GM12874 (cell line): ENCODE data around the gene MPRIP.

Experiments
- TF ChIP-seq, protein P1 (sequence below): IDR thresholded peaks from 2 replicates; pipeline ENCODE4 v1.5.1; 2011; ENCODE audit warnings: low read depth, mild to moderate bottlenecking, control low read depth, low read length, moderate library complexity; ENCODE audit not compliant: insufficient read depth

MPRIP gene

DNA sequence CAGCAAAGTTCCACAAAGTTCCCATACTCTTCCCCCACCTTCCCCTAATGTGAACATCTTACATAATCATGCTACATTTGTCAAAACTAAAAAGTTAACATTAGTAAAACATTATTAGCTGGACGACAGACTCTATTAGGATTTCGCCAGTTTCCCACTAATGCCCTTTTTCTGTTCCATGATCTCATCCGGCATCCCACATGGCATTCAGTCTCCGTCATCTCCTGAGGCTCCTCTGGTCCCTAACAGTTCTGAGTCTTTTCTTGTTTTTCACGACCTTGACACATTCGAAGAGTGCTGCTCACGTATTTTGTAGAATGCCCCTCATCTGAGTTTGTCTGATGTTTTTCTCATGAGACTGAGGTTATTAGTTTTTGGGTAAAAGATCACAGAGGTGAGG is 8.8 kb upstream of the MPRIP start:
- TF ChIP-seq, protein P1, sequence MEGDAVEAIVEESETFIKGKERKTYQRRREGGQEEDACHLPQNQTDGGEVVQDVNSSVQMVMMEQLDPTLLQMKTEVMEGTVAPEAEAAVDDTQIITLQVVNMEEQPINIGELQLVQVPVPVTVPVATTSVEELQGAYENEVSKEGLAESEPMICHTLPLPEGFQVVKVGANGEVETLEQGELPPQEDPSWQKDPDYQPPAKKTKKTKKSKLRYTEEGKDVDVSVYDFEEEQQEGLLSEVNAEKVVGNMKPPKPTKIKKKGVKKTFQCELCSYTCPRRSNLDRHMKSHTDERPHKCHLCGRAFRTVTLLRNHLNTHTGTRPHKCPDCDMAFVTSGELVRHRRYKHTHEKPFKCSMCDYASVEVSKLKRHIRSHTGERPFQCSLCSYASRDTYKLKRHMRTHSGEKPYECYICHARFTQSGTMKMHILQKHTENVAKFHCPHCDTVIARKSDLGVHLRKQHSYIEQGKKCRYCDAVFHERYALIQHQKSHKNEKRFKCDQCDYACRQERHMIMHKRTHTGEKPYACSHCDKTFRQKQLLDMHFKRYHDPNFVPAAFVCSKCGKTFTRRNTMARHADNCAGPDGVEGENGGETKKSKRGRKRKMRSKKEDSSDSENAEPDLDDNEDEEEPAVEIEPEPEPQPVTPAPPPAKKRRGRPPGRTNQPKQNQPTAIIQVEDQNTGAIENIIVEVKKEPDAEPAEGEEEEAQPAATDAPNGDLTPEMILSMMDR, result no peak

DNA sequence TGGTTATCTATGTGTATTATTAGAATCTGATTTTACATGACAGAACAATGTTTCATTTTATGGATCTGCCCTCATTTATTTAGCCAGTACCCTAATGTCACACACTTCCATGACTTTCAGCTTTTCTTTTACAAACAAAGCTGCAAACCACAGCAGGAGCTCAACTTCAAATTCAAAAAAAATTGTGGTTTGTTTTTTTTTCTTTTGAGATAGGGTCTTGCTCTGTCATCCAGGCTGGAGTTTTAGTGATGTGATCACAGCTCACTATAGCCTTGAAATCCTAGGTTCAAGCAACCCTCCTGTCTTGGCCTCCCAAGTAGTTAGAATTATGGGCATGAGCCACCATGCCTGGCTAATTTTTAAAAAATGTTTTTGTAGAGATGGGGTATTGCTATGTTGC is 8.2 kb upstream of the MPRIP start:
- TF ChIP-seq, protein P1, result no peak

DNA sequence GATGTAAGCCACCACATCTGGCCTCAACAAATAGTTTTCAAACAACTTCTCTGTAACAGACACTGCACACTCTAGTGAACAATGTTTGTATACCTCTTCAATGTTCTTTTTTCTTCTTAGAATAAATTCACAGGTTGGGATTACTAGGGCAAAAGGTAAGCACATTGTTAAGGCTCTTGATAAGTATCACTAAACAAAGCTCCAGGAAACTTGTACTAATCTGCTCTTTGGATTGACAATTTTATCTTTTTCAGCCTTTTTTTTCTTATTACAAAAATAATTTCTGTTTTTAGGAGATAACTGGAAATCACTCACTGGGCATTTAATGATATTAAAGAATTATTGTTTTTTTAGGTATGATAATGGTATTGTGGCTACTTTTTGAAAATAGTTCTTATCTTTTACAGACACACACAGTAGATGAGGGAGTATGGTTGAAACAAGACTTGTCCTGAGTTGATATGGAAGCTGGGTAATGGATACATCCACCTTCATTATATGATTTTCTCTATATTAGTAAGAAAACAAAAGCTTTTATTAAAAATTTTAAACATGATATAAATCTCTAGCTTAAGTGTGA is 7.7 kb upstream of the MPRIP start:
- TF ChIP-seq, protein P1, result no peak

DNA sequence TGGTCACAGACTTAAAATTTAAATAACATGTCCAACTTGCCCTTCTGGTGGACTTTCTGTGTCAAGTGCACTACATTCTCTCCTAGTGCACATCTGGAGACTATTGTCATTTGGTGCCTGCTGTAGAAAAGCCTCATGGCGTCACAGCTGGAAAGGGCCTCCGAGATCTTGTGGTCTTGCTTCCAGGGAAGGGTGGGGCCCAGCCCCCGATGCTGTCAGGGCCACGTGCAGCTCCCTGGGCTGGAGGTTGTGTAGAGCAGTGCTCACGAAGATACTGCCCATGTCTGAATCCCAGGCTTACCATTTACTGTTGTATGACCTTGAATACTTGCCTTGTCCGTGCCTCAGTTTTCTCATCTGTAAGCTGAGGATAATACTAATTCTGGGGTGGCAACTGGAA is 6.8 kb upstream of the MPRIP start:
- TF ChIP-seq, protein P1, result no peak

DNA sequence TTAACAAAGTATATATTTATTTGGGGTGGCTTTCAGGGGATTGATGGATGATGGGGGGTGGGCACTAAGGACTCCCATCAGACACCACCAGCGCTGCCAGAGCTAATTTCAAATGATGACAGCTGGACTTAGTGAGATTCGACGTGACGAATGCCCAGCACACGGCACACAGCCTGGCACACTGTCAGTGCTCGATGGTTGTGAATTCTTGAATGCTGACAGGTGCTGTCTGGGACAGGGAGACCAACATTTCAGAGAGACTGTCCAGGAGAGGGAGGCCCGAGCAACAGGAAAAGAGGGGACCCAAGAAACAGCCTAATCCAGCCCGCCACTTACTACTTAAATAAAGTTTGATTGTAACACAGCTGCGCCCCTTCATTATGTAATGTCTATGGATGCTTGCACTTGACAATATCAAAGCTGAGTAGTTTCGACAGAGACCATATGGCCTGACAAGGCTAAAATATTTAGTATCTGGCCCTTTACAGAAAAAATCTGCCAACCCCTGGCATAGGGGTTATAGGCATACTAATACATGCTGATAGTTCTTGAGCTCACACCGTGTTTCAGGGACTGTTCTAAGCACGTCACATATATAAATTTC is 6.2 kb upstream of the MPRIP start:
- TF ChIP-seq, protein P1, result no peak

DNA sequence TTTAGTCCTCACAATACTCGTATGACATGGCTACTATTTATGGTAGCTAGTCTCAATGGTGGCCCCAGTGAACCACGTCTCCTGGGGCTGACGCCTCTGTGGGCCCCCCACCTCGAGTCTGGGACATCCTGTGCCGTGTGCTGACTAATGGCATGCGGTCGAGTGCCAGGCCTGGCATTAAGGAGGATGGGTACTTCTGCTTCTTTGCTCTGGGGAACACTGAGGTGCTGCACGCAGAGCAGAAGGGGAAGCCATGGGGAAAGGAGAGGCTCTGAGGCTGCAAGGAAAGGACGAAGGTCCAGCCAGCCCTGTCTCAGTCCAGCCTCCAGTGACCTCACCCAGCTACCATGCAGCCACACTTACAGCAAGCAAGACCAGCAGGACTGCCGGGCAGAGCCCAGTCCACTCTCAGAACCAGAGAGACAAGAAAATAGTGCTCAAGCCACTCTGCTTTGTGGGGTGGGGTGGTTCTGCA is 5.7 kb upstream of the MPRIP start:
- TF ChIP-seq, protein P1, result no peak

DNA sequence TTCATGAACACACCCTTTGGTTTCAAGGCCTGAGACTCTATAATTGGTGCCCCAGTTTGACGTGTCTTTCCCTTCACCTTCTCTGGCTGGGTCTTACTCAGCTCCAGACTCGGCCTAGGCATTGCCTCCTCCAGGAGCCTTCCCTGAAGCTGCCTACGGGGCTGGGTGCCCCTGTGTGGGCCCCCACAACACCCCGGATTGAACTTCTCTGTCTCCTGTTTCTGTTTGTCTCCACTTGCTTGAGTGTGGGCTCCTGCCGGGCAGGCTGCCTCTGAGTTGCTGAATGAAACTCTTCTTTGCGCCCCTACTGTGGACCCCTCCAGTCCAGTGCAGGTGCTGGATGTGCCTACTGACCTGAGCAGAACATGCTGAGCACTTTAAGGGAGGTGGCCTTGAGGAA is 2.3 kb upstream of the MPRIP start:
- TF ChIP-seq, protein P1, result no peak
